NCI-H2196 (cell line): ENCODE data around the gene CYP46A1.

Experiments
- DNase-seq: peaks from one replicate; lab custom pipeline; 2025; ENCODE audit not compliant: unreplicated experiment; lab: John Stamatoyannopoulos, UW

Gene CYP46A1

GRCh38 chr14:99707420-99707819 lies 23.3 kb downstream of the CYP46A1 start:
- DNase-seq = no peak

- no peak for DNase-seq
Observed at GRCh38 chr14:99707921-99708320, 23.8 kb downstream of the CYP46A1 start.

DNA sequence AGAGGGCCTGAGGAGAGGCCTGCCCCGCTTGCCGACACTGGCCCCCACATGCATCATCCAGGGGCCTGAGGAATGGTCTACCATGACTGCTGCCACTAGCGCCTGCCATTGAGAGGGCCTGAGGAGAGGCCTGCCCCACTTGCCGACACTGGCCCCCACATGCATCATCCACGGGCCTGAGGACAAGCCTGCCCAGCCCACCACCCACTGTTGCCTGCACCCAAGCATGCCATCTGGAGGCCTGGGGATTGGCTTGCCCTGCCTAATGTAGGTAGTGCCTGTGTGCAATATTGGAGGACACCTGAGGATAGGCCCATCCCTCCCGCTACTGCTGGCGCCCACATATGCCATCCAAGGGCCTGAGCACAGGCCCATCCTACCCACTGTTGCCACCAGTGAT lies 24.4 kb downstream of the CYP46A1 start:
- DNase-seq = no peak

DNA sequence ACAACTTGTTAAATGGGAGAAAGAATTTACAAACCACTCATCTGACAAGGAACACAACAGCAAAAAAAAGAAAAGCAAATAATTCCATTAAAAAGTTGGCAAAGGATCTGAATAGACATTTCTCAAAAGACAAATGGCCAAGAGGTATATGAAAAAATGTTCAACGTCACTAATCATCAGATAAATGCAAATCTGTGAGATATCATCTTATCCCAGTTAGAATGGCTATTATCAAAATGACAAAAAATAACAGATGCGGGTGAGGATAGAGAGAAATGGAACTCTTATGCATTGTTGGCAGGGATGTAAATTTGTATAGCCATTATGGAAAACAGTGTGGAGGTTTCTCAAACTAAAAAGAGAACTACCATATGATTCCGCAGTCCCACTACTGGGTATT lies 29.9 kb downstream of the CYP46A1 start:
- no peak for DNase-seq

- no peak for DNase-seq
Observed at GRCh38 chr14:99715266-99716000, 31.3 kb downstream of the CYP46A1 start.

- no peak for DNase-seq
Observed at GRCh38 chr14:99716091-99716849, 32.2 kb downstream of the CYP46A1 start.

DNA sequence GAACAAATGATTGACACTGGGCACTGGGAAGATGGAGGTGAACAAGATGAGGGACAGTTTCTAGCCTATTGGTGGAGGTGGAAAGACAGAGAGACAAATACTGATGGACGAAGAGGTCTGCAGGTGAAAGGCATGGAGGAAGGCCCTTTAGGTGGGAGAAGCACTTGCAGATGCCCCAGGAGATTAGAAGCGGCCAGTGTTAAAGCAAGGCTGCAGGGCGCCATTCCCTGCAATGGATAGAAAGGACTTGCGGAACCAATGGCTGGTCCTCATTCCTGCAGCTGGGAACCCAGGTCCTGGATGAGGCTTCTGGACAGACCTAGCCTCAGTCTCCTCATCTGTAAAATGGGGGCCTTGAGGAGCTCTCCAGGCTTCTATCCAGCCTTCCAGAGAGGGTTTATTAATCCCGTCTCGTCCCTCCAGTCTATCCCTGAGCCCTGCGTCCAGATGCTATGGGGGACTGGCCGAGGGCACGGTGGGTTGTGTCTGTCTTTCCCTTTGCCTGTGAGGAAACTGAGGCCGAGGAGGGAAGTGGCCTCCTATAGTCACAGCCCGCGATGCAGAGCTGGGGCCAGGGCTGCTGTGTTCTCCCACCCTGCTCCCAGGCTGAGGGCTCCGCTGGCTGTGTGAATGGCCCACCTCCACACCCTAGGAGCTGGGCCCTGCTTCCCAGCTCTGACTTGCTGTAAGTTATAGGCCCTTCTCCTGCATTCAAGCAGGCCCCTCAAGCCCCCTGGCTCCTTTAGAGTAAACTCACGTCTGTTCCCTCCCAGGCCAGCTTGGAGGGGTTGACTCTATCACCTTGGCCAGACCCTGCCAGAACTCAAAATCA lies 33.0 kb downstream of the CYP46A1 start:
- DNase-seq = no peak

DNA sequence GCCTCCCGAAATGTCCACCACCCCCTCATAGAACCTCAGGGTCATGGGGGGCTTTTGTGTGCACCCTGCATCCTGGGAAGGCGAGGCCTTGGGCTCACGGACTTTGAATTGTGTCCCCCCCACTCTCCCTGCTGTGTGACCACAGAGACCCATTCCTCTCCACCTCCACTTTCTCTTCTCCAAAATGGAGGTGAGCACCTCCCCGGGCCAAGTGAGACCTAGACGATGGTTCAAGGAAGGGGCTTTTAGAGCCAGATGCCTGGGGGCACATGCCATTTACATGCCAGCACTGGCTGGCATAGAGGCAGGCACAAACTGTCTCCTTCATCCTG lies 33.5 kb downstream of the CYP46A1 start:
- no peak for DNase-seq

DNA sequence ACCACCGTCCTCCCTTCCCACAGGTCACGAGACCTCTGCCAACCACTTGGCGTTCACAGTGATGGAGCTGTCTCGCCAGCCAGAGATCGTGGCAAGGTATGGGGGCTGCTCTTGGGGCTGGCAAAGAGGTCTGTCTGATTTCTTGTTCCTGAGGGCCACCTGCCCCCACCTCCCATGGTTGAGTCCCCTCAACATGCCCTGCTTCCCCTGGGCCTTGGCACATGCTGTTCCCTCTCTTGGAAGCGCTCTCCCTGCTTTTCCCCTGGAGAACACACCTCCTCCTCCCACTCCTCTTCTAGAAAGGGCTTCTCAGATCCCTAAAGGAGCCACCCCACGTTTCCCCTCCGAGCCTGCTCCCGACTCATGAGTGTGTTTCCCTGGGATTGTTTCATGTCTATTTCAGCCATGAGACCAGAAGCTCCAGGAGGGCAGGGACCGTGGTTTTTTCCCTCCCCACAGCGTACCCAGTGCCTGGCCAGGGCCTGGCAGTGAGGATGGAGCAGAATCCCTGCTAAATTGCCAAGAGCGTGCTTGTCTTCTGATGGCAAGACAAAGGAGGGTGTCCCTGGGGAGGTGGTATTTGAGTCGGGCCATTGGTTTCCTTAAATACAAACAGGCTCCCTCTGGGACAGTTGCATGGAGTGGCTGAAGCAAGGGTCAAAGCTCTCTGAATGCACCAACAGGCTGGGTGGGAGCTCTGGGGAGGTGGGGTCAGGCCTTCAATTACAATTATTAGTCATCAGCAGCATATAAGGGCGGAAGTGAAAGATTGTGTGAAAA lies 34.1 kb downstream of the CYP46A1 start:
- no peak for DNase-seq

GRCh38 chr14:99718811-99719192 lies 34.7 kb downstream of the CYP46A1 start:
- DNase-seq = no peak

DNA sequence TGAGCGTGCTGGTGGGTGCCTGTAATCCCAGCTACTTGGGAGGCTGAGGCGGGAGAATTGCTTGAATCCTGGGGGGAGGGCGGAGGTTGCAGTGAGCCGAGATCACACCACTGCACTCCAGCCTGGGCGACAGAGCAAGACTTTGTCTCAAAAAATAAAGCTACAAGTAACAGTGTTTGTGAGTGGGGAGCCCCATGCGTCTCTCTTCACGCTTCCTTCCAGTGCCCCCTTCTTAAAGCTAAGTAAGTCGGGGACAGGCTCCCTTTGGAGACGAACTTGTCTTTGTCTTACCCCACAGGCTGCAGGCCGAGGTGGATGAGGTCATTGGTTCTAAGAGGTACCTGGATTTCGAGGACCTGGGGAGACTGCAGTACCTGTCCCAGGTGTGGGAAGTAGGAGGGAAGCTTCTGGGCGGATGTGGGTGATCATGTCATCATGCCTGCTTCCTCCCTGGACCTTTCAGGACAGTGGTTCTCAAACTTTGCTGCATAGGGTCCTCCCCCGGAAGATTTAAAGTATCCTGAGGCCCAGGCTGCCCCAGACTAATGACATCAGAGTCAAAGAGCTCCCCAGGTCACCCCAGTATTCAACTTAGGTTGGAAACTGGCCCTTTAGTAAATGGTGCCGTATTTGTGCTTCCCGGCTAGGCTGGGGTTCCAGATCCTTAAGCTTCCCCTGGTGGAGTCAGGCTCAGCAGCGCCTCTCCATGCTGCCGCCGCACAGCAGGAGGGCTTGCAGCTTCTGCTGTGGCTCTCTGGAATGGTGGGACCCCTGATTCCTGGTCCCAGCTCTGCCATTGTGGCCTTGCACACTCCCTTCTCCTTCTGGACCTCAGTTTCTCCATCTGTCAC lies 37.1 kb downstream of the CYP46A1 start:
- no peak for DNase-seq

DNA sequence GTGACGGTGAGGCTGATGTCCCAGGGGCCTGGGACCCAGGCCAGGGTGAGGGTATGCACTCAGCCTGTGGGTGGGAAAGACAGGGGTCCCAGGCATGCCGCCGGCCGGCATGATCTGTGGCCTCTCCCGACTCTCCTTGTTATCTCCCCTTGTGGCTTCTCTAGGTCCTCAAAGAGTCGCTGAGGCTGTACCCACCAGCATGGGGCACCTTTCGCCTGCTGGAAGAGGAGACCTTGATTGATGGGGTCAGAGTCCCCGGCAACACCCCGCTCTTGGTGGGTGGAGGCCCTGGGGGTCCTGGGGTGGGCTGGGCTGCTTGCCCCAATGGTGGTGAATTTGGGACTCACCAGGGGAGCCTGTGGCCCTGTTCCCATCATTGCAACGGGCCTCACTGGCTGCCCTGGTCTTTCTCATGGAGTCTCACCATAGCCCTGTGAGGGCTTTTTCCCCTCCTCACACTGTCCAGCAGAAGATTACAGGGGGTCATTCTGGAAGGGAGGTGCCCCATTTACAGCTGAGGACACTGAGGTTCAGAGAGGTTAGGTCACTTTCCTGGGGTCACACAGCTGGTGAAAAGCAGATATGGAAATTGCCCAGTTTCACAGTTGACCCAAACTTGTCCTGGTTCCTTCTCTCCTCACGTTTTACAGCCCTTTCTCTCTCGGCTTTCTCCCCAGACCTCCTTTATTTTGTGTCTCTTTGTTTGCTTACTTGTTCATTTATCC lies 37.9 kb downstream of the CYP46A1 start:
- DNase-seq = no peak

GRCh38 chr14:99722741-99723140 lies 38.6 kb downstream of the CYP46A1 start:
- DNase-seq = no peak

- no peak for DNase-seq
Observed at GRCh38 chr14:99724196-99724891, 40.2 kb downstream of the CYP46A1 start.

GRCh38 chr14:99724939-99725773 lies 41.1 kb downstream of the CYP46A1 start:
- DNase-seq = no peak

DNA sequence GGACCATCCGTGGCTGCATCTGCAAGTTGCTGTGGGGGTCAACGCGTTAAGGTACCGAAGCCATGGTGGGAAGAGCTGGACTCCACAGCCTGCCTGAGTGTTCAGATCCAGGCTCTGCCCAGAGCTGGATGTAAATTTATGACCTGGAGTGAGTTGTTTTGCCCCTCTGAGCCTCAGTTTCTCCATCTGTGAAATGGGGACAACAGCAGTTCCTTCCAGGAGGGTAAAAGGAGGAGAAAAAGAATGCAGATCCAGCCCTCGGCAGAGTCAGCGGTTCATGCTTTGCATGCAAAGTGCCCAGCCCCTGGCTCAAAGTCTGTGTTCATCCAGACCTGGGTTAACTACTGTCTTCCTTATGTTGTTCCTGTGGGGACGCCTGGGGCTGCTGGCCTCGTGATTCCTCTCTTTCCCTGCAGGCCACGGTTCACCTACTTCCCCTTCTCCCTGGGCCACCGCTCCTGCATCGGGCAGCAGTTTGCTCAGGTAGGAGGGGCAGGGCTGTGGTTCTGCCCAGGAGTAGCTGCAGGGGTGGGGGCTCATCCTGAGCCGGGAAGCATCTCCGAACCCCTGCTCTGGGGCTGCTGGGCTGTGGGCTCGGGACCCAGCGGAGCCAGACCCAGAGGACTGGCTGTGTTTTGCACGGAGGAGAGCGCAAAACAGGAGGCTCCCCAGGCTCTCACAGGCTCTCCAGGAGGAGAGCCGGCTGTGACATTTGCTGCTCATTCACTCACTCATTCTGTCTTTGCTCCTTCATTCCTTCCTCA lies 41.9 kb downstream of the CYP46A1 start:
- no peak for DNase-seq

GRCh38 chr14:99726538-99727095 lies 42.5 kb downstream of the CYP46A1 start:
- DNase-seq = no peak
